ENCODE results near the gene DNAJC17. TPM values are rescaled to one million over a fixed set of nuclear protein-coding genes. Genes with fewer than 3 reads are reported as not detected.

Gene DNAJC17
- total and polyA plus RNA-seq, 2 of the 13 experiments (the other 11 are each of a cell fraction or from before 2014, with no cell fraction given): 22.2 to 26.5 TPM

GRCh38 chr15:40772014-40772413 is 35.3 kb downstream of the DNAJC17 start:
- 94% methylated on average over 10 of the region's 13 CpGs for WGBS (ENCODE audit: low lambda C conversion rate)
- DNase-seq (ENCODE audit: low spot score): no peak
- Histone ChIP-seq H3K9ac (ENCODE audit: insufficient read depth, low read depth, low read length) (no peak overlapping the region), H3K9me3 (ENCODE audit: low read length) (no peaks in the 10 kb centered on the region), H3K79me2 (ENCODE audit: insufficient read depth, low read length) (no peaks in the 10 kb centered on the region), H2AFZ (ENCODE audit: low read length) (no peak overlapping the region), H3K36me3 (replicated peaks in 1 of 2; ENCODE audit: control insufficient read depth in 1 of 2, insufficient read depth in 2 of 2, low read length in 2 of 2) (peaks cover 28 to 49% of the 10 kb centered on the region in 2 experiments; a peak in 4 of 5 replicates), H3K27ac (ENCODE audit: extremely low read length, insufficient read depth, low read length) (no peak overlapping the region), H4K20me1 (ENCODE audit: insufficient read depth, low read length) (no peaks in the 10 kb centered on the region), H3K4me3 (replicated peaks in 1 of 3; ENCODE audit: insufficient read depth in 1 of 3, low read depth in 2 of 3, low read length in 3 of 3) (no peak overlapping the region), H3K4me1 (ENCODE audit: insufficient read depth, low read length) (no peaks in the 10 kb centered on the region), H3K4me2 (ENCODE audit: low read depth, low read length) (no peak overlapping the region), H3K27me3 (ENCODE audit: control insufficient read depth in 1 of 2, insufficient read depth in 2 of 2, low read length in 2 of 2) (no peaks in the 10 kb centered on the region)
- intact Hi-C loops (cut with micrococcal nuclease; ENCODE audit: unreplicated experiment): no loop called here
- ChIA-PET POLR2A (interaction anchor here (1.8 kb wide), 1 partner anchor 9 kb away, joined by 6 read pairs; the partner anchor contains the start of gene GCHFR), CTCF (ENCODE audit: low intra/inter-chr PET ratio, low total read pairs) (no interaction called here)
- no peak for FAIRE-seq
- in situ Hi-C loops (cut with HindIII; ENCODE audit: extremely low pct_ligation_motif_present, low pct_unique_long_range_greater_than_20kb): no loop called here
- no TSS peak for BruUV-seq (replicated peaks)
- ATAC-seq: no peak
- TF ChIP-seq EP300 (IDR thresholded peaks at IDR 0.05; ENCODE audit: low read depth in 2 of 2, low read length in 2 of 2): no peak
- TF ChIP-seq EP300 (CRISPR knock-in tag; IDR thresholded peaks at IDR 0.05; ENCODE audit: borderline replicate concordance): no peak
- TF ChIP-seq, protein P1, sequence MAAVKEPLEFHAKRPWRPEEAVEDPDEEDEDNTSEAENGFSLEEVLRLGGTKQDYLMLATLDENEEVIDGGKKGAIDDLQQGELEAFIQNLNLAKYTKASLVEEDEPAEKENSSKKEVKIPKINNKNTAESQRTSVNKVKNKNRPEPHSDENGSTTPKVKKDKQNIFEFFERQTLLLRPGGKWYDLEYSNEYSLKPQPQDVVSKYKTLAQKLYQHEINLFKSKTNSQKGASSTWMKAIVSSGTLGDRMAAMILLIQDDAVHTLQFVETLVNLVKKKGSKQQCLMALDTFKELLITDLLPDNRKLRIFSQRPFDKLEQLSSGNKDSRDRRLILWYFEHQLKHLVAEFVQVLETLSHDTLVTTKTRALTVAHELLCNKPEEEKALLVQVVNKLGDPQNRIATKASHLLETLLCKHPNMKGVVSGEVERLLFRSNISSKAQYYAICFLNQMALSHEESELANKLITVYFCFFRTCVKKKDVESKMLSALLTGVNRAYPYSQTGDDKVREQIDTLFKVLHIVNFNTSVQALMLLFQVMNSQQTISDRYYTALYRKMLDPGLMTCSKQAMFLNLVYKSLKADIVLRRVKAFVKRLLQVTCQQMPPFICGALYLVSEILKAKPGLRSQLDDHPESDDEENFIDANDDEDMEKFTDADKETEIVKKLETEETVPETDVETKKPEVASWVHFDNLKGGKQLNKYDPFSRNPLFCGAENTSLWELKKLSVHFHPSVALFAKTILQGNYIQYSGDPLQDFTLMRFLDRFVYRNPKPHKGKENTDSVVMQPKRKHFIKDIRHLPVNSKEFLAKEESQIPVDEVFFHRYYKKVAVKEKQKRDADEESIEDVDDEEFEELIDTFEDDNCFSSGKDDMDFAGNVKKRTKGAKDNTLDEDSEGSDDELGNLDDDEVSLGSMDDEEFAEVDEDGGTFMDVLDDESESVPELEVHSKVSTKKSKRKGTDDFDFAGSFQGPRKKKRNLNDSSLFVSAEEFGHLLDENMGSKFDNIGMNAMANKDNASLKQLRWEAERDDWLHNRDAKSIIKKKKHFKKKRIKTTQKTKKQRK (IDR thresholded peaks at IDR 0.05; ENCODE audit: low read length): no peak
- TF ChIP-seq YEATS4 (CRISPR knock-in tag; IDR thresholded peaks at IDR 0.05; ENCODE audit: borderline replicate concordance): no peak
- TF ChIP-seq ZNF326 (CRISPR knock-in tag; IDR thresholded peaks at IDR 0.05; ENCODE audit: borderline replicate concordance): no peak
- TF ChIP-seq GTF2F1 (IDR thresholded peaks at IDR 0.05; ENCODE audit: low read length): no peak
- TF ChIP-seq ZNF160 (CRISPR knock-in tag; IDR thresholded peaks at IDR 0.05): no peak
- TF ChIP-seq NFE2 (CRISPR knock-in tag; IDR thresholded peaks at IDR 0.05): no peak
- no peak for TF ChIP-seq ZNF737 (CRISPR knock-in tag; IDR thresholded peaks at IDR 0.05; ENCODE audit: borderline replicate concordance)
- TF ChIP-seq ZNF430 (CRISPR knock-in tag; IDR thresholded peaks at IDR 0.05): no peak
- TF ChIP-seq PTBP1 (IDR thresholded peaks at IDR 0.05; ENCODE audit: low read depth, low read length, poor library complexity, severe bottlenecking): no peak
- no peak for TF ChIP-seq ZNF460 (CRISPR knock-in tag; IDR thresholded peaks at IDR 0.05; ENCODE audit: borderline replicate concordance)
- TF ChIP-seq ZFX (CRISPR knock-in tag; IDR thresholded peaks at IDR 0.05; ENCODE audit: low read depth): no peak
- TF ChIP-seq ZNF558 (CRISPR knock-in tag; IDR thresholded peaks at IDR 0.05; ENCODE audit: borderline replicate concordance): no peak
- no peak for TF ChIP-seq SIN3A (IDR thresholded peaks at IDR 0.05; ENCODE audit: borderline replicate concordance, low read depth, low read length)
- TF ChIP-seq ZNF34 (CRISPR knock-in tag; IDR thresholded peaks at IDR 0.05; ENCODE audit: borderline replicate concordance): no peak

Measured in HepG2 (cell line).